GM10266 (cell line): Measurements from ENCODE around the gene GAB2.

Experiments used
- DNase-seq: peaks from one replicate; pipeline ENCODE4 v3.0.0; 2012; ENCODE audit errors: extremely low spot score
- CTCF ChIP-seq: IDR thresholded peaks from 2 replicates; pipeline ENCODE4 v1.5.1; 2012; ENCODE audit warnings: mild to moderate bottlenecking, low read depth; ENCODE audit not compliant: control insufficient read depth, insufficient read depth; ENCODE audit errors: missing control alignments

Gene GAB2

GRCh38 chr11:78438298-78438975, 20.8 kb upstream of the GAB2 start:
- no peak for TF ChIP-seq CTCF
- peak; percentile 24 for DNase-seq

GRCh38 chr11:78432956-78433355, 15.3 kb upstream of the GAB2 start:
- DNase-seq, result no peak
- no peak for TF ChIP-seq CTCF

GRCh38 chr11:78432058-78432515, 14.5 kb upstream of the GAB2 start:
- DNase-seq, result no peak
- TF ChIP-seq CTCF, result peak; percentile 46

GRCh38 chr11:78429660-78430059, 12.0 kb upstream of the GAB2 start:
- no peak for DNase-seq
- no peak for TF ChIP-seq CTCF

- no peak for DNase-seq
- no peak for TF ChIP-seq CTCF
These were observed 11.6 kb upstream of the GAB2 start for GRCh38 chr11:78429209-78429608.

GRCh38 chr11:78428773-78429172, 11.2 kb upstream of the GAB2 start:
- DNase-seq, result no peak
- no peak for TF ChIP-seq CTCF

- no peak for DNase-seq
- no peak for TF ChIP-seq CTCF
These were observed 10.6 kb upstream of the GAB2 start for GRCh38 chr11:78428266-78428636.
